ENCODE measurements around the gene ELAVL4. TPM values are rescaled to one million over a fixed set of nuclear protein-coding genes. Genes with fewer than 3 reads are reported as not detected.

Gene ELAVL4
- total RNA-seq, 2 donors from 2014 or later: 0.54 to 1.5 TPM

DNA sequence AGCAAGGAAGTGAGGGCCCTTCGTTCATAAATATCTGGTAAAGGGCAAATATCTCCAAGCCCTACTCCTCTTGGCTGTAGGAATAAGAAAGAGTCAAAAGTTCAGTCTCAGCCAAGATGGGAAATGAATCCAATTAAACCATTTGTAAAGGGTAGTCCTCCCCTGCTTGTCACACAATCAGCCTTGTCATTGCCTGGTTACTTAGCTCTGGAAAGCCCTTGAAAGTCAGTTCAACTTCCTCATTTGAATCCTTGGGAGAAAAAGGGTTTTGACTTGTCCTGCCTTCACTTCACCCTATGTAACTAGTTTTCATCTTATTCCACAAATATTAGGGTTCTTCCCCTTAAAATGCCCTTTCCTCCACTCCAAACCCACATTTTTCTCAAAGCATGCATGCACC lies 100.0 kb downstream of the ELAVL4 start:
- TF ChIP-seq, protein P1, sequence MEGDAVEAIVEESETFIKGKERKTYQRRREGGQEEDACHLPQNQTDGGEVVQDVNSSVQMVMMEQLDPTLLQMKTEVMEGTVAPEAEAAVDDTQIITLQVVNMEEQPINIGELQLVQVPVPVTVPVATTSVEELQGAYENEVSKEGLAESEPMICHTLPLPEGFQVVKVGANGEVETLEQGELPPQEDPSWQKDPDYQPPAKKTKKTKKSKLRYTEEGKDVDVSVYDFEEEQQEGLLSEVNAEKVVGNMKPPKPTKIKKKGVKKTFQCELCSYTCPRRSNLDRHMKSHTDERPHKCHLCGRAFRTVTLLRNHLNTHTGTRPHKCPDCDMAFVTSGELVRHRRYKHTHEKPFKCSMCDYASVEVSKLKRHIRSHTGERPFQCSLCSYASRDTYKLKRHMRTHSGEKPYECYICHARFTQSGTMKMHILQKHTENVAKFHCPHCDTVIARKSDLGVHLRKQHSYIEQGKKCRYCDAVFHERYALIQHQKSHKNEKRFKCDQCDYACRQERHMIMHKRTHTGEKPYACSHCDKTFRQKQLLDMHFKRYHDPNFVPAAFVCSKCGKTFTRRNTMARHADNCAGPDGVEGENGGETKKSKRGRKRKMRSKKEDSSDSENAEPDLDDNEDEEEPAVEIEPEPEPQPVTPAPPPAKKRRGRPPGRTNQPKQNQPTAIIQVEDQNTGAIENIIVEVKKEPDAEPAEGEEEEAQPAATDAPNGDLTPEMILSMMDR (IDR thresholded peaks at IDR 0.05): no peak
- DNase-seq: no peak
- Histone ChIP-seq H3K36me3 (no peaks in the 10 kb centered on the region), H3K27me3 (no peaks in the 10 kb centered on the region), H3K4me1 (no peaks in the 10 kb centered on the region), H3K9ac (ENCODE audit: low read depth in 2 of 2, low read length in 2 of 2) (no peak overlapping the region), H3K27ac (no peak overlapping the region), H3K4me3 (no peak overlapping the region), H3K9me3 (no peaks in the 10 kb centered on the region)
- intact Hi-C loops (cut with DNase I): no loop called here

DNA sequence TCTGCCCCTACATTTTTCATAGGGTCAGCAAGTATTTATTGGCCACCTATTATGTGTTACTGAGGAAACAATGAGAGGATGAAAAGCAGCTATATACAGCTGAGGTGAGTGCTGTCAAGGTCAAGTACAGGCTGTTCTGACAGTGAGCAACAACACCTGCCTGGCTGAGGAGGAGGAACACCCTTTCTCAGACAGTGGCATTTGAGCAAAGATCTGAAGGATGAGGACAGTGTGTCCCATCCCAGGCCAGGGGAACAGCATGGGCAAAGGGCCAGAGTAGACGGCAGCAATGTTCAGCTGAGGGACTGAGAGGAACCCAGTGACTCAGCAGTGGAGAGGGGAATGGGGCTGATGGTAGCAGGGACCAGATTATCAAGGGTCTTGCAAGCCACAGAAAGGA lies 101.0 kb downstream of the ELAVL4 start:
- TF ChIP-seq, protein P1 (IDR thresholded peaks at IDR 0.05): no peak
- no peaks in the 10 kb centered on the region for H3K27me3 ChIP-seq
- no peaks in the 10 kb centered on the region for H3K9me3 ChIP-seq
- H3K36me3 ChIP-seq: no peaks in the 10 kb centered on the region
- H3K4me3 ChIP-seq: no peak overlapping the region
- no peak overlapping the region for H3K27ac ChIP-seq
- no peak for DNase-seq
- no peaks in the 10 kb centered on the region for H3K4me1 ChIP-seq
- H3K9ac ChIP-seq (ENCODE audit: low read depth in 2 of 2, low read length in 2 of 2): no peak overlapping the region
- intact Hi-C loops (cut with DNase I): no loop called here

DNA sequence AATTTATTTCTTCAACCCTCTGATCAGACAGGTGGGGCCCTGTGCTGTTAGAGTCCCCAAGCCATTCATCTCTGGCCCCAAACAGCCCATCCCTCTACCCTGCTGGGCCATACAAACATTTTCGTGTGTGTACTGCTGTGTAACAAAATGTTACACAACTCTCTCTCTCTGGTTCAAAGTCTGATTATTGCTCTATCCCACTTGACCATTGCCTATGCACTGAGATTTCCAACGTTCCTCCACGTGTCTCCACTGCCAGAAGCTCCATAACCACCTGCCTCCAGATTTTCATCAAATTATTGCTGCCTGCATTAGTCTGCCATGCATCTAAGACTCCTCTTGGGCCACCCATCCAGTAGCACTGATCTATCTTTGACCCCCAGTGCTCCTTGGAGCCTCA lies 104.8 kb downstream of the ELAVL4 start:
- no peak for DNase-seq
- TF ChIP-seq, protein P1 (IDR thresholded peaks at IDR 0.05): no peak

DNA sequence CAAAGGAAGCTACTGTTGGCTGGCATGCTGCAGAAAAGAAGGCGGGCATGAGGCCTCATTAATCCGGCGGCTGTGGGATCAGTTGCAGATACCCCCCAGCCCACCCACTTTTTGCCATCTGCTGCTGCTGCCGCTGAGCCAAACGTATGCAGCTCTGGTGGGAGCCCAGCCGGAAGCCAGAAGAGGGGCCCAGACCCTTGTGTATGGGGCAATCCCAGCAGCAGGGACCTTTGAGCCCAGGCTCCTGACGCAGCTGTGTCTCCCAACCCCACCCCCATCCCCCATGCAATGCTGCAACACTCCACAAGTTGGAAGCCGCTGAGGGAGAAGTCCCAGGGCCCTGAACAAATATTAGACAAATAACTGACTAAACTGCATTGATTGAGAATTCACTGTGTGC lies 106.0 kb downstream of the ELAVL4 start:
- no peaks in the 10 kb centered on the region for H3K9me3 ChIP-seq
- no peaks in the 10 kb centered on the region for H3K36me3 ChIP-seq
- TF ChIP-seq, protein P1 (IDR thresholded peaks at IDR 0.05): no peak
- H3K4me1 ChIP-seq: no peaks in the 10 kb centered on the region
- intact Hi-C loops (cut with DNase I): no loop called here
- H3K9ac ChIP-seq (ENCODE audit: low read depth in 2 of 2, low read length in 2 of 2): no peak overlapping the region
- H3K27me3 ChIP-seq: no peaks in the 10 kb centered on the region
- no peak overlapping the region for H3K4me3 ChIP-seq
- H3K27ac ChIP-seq: no peak overlapping the region
- DNase-seq: no peak

More for the DNA sequence above, 104.8 kb downstream of the ELAVL4 start:
- Histone ChIP-seq H3K27ac (no peak overlapping the region), H3K9ac (ENCODE audit: low read depth in 2 of 2, low read length in 2 of 2) (no peak overlapping the region), H3K36me3 (no peaks in the 10 kb centered on the region), H3K9me3 (no peaks in the 10 kb centered on the region), H3K27me3 (no peaks in the 10 kb centered on the region), H3K4me1 (no peaks in the 10 kb centered on the region), H3K4me3 (no peak overlapping the region)
- intact Hi-C loops (cut with DNase I): no loop called here

DNA sequence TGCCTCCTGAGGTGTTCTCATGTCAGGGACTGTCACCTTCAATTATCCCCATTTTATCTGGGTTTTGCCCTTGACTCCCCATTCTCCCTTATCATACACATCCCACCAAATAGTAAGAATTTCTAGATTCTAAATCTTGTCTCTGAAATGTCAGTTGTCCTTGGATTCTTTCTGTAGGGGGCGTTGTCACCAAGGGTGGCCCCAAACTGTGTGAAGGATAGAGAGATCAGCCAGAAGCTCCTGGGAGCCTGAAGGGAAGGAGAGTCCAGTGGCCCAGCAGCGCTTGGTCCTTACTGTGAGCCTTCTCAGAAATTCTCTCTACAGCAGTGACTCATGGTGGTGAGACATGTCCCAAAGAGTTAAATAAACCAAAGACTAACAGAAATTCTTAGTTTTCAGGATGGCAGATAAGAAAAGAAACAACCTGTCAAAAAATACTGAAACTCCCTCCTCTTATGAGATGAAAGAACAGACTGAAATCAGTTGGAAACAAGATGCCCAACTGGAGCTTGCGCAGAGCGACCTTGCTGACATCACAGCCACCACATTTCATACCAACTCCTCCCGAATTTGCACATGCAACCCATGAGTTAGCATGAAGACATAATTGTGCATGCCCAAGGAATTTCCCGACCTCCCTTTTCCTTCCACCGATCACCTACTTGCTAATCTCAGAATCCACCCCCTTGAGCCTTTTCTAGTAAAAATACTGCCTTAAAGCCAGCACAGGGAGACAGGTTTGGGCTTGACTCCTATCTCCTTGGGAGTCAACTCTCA lies 109.8 kb downstream of the ELAVL4 start:
- intact Hi-C loops (cut with DNase I): no loop called here
- no peak overlapping the region for H3K27ac ChIP-seq
- no peaks in the 10 kb centered on the region for H3K4me1 ChIP-seq
- H3K27me3 ChIP-seq: no peaks in the 10 kb centered on the region
- no peak for DNase-seq
- no peaks in the 10 kb centered on the region for H3K36me3 ChIP-seq
- TF ChIP-seq, protein P1 (IDR thresholded peaks at IDR 0.05): no peak
- H3K4me3 ChIP-seq: no peak overlapping the region
- H3K9me3 ChIP-seq: no peaks in the 10 kb centered on the region
- no peak overlapping the region for H3K9ac ChIP-seq (ENCODE audit: low read depth in 2 of 2, low read length in 2 of 2)

Measured in colonic mucosa (tissue), 4 donors.